Measurements from ENCODE around the gene CYSRT1.

The CYSRT1 gene

DNA sequence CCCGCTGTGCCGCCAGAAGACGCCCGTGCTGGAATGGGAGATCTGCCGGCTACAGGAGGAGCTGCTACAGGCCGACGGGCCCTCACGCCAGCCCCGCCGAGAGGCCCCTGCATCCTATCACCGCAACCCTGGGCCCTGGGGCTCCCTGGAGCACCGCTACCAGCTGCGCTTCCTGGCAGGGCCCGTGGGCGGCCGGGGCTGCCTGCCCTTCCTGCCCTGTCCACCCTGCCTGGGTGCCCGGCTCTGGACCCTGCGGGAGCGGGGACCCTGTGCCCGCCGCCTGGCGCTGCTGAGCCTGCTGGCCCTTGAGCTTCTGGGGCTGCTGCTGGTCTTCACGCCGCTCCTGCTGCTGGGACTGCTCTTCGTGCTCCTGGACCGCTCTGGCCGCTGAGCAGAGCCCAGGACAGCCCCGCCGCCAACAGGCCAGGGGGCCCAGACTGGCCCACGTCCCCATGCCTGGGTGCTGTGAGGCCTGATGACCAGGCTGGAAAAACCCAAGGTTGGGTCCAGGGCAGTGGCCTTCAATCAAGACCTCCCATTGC is 6.7 kb upstream of the CYSRT1 start:
- H3K4me3 ChIP-seq (ENCODE audit: low read length) = no peak overlapping the region
- DNase-seq (ENCODE audit: low read depth) = no peak
- TF ChIP-seq CTCF (IDR thresholded peaks at IDR 0.05; ENCODE audit: insufficient read depth, low read depth, low read length, missing control alignments) = no peak

GRCh38 chr9:137218754-137219271 is 6.2 kb upstream of the CYSRT1 start:
- H3K4me3 ChIP-seq (ENCODE audit: low read length) = no peak overlapping the region
- no peak for TF ChIP-seq CTCF (IDR thresholded peaks at IDR 0.05; ENCODE audit: insufficient read depth, low read depth, low read length, missing control alignments)
- peak; percentile 36 for DNase-seq (ENCODE audit: low read depth)

- TF ChIP-seq CTCF (IDR thresholded peaks at IDR 0.05; ENCODE audit: insufficient read depth, low read depth, low read length, missing control alignments) = no peak
- no peak overlapping the region for H3K4me3 ChIP-seq (ENCODE audit: low read length)
- DNase-seq (ENCODE audit: low read depth) = no peak
These were observed 5.1 kb upstream of the CYSRT1 start for GRCh38 chr9:137219757-137220316.

DNA sequence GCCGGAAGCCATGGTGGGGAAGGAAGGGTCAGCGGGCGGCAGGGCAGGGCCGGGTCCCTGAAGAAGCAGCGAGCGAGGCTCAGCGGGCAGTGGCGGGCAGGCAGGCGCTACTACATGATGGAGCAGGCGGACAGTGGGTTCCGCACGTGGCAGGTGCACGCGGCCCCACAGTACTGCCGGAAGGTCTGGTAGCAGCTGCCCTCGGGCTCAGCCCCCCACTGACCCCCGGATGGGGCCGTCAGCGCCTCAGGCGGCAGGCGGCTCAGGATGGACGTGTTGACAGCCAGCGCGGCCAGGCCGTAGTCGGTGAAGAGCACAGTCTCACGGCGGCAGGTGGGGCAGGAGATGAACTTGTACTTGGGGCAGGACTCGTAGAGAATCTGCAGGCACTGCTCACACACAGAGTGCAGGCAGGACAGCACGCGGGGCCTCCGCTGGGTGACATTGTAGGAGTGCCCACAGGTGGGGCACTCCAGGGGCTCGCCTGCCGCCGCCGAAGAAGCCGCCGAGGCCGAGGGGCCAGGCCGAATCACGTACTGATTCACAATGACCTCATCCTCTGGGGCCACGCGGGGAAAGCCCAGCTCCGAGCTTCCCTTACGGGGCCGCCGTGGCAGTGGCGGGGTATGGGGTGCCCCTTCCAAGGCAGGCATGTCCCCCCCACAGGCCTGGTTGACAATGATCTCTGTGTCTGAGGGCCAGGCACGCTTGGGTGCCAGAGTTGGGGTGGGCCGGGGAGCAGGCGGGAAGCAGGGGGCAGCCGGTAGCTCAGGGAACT is 4.5 kb upstream of the CYSRT1 start:
- no peak for DNase-seq (ENCODE audit: low read depth)
- no peak for TF ChIP-seq CTCF (IDR thresholded peaks at IDR 0.05; ENCODE audit: insufficient read depth, low read depth, low read length, missing control alignments)
- H3K4me3 ChIP-seq (ENCODE audit: low read length) = no peak overlapping the region

DNA sequence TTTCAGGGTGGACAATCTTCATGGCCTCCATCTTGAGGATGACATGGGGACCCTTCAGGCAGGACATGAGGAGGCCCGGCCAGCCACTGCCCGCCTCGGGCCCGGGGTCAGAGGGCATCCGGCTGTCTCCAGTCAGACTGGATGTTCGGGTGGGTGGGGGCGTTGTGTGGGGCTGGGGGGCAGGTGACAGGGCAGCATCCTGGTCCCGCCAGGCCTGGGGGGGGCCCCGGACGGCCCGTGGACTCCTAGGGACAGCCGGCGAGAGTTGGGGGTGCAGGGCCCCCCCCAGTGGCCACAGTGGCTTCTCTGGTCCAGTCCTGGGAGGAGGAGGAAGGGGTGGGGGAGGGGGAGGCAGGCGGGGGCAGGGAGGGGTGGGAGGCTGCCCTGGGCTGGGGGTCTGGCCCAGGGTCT is 3.9 kb upstream of the CYSRT1 start:
- DNase-seq (ENCODE audit: low read depth) = no peak
- no peak for TF ChIP-seq CTCF (IDR thresholded peaks at IDR 0.05; ENCODE audit: insufficient read depth, low read depth, low read length, missing control alignments)
- no peak overlapping the region for H3K4me3 ChIP-seq (ENCODE audit: low read length)

GRCh38 chr9:137221506-137222111 is 3.4 kb upstream of the CYSRT1 start:
- H3K4me3 ChIP-seq (ENCODE audit: low read length) = peak overlapping the region; percentile 30
- TF ChIP-seq CTCF (IDR thresholded peaks at IDR 0.05; ENCODE audit: insufficient read depth, low read depth, low read length, missing control alignments) = no peak
- no peak for DNase-seq (ENCODE audit: low read depth)

Data from epithelial cell of esophagus (primary cell).